NCI-H2227 treated with DMSO at 0.1 percent for 48 hours (cell line): ENCODE measurements around the gene SCN9A.
"Not testable (repeated sequence)": the region's sequence is repeated elsewhere in the genome, so short reads cannot be mapped to it uniquely, and the experiment has no call there.

Experiments used
- DNase-seq: peaks from one replicate; lab custom pipeline; 2025; lab: John Stamatoyannopoulos, UW

The SCN9A gene

DNA sequence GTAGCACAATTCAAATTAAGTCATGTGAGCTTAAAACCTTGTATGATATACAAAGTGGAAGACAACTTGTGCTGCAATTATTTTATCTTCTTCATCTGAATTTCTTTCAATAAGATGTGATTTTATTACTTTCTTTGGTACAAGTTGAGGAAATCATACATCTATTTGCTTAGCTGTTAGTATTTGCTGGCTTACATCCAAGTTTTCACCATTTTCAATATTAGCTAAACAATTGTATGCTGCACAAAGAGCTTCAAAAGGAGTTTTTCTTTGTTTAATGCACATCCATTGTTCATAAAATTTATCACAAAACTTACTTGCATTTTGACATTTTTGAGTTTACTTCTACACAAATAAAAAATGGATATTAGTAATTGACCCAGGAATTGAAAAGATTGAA is 40.9 kb downstream of the SCN9A start:
- DNase-seq, result no peak

DNA sequence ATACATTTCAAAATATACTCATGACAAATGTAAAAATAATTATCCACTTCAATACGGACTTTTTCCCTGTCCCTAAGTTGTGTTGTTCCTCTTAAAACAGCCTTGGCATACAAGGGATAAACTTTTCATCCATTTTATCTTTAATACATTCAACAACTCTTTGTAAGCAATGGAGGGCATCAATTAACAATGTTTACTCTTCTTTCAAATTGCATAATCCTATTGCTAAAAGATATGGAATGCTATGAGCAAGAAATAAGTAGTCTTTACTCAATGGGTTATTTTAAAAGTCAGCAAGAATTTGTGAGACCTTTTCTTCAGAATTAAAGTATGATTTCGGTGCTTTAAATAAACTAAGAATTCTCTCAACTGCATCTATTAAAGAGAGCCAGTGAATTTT is 41.9 kb downstream of the SCN9A start:
- DNase-seq, result no peak

DNA sequence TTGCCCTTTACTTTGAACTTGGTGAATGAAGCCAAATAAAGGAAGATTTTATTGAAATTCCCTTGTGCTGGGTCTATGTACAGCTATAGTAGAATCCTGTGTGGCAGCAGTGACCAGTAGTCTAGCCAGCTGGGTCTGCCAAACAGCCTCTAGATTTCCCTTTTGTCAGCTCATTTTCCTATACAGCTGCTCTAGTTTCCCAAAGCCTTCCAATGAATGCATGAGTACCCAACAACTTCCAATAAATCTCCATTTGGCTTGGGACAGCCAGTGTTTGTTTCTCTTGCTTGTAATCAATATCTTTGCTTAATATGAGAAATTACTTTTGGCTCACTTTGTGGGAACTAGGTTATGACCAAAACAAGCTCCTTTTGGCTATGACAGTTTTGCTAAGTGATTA is 43.6 kb downstream of the SCN9A start:
- DNase-seq, result no peak

DNA sequence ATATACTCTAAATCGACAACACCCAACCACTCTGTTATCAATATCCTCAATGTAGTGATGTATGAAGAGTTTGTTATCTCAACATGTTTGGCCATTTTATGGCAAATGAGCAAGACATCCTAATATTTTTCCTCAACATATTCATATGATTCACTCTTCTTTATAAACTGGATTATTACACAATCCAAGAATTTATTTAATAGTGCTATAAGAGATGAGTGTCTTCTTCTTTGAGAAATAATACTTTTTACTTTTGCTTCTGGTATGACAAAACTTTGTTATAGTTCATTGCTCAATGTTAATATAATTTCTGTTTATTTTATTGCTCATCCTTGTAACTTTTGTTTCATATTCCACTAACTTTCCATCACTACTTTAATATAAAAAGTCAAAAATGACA is 44.3 kb downstream of the SCN9A start:
- DNase-seq, result no peak

DNA sequence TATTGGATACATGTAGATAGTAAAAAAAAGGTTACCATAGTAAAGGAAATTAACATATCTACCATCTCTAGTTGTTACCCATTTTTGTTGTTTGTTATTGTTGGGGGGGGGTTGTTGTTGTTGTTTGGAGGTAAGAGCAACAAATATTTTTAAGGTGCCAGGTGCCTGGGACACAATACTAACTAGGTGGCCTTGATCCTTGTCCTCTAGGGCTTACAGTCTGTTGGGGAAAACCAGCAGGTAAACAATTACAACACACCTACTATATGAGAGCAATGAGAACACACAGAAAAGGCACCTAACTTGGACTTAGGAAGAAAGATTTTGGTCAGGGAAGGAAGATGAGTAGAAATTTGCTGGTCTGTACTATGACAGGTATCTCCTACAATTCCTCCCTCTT is 46.3 kb downstream of the SCN9A start:
- DNase-seq, result no peak

DNA sequence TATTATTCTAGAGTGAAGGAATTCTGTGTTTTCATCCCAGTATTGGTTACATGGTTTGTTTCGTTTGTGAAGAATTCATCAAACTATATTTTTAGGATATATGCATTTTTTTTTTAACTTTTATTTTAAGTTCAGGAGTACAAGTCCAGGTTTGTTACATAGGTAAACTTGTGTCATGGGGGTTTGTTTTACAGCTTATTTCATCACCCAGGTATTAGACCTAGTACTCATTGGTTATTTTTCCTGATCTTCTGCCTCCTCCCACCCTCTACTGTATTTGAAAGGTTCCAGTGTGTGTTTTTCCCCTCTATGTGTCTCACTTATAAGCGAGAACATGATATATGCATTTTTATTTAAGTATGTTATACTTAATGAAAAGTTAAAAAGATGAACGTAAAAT is 47.6 kb downstream of the SCN9A start:
- DNase-seq, result no peak

DNA sequence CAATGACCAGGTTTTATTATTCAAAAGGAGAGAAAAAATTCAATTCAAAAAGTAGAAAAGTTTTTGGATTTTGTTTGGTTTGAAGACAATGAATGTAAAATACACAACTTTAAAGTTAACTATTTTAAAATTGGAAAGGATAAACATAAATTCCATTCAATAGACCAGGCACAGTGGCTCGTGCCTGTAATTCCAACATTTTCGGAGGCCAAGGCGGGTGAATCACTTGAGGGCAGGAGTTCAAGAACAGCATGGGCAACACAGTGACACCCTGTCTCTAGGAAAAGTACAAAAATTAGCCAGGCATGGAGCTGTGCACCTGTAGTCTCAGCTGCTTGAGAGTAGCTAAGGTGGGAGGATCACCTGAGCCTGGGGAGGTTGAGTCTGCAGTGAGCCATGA is 54.7 kb downstream of the SCN9A start:
- no peak for DNase-seq

DNA sequence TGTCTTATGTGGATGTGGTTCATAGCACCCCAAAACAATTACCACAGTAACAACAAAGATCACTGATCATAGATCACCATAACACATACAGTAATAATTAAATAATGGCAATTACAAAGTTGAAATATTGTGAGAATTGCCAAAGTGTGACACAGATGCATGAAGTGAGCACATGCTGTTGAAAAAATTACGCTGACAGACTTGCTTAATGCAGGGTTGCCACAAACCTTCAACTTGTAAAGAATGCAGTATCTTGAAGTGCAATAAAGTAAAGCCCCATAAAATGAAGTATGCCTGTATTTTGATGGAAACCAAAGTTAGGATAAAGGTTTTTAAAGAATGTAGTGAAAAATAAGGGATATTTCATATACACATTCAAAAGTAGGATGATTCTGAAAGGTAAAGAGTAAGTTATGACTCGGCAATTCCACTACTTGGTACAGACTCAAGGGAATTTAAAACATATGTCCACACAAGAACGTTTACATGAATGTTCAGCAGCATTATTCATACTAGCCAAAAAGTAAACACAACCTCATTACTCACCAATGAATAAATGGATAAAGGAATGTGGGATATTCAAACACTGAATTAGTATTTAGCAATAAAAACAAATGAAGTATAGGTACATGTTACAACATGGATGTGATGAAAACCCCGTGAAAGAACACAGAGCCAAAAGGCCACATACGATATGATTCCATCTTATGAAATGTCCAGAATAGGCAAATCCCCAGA is 61.6 kb downstream of the SCN9A start:
- DNase-seq, result no peak

DNA sequence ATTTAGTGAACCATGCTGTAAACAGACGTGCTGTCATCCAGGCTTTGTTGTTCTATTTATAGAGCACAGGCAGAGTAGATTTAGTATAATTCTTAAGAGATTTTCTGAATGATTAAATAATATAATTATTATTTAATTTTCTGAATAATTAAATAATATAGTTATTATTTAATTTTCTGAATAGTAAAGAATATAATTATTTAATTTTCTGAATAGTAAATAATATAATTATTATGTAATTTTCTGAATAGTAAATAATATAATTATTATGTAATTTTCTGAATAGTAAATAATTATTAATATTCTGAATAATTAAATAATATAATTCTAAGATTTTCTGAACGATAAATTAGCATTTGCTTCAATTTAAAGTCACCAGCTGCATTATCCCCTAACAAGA is 62.9 kb downstream of the SCN9A start:
- not testable (repeated sequence) for DNase-seq

DNA sequence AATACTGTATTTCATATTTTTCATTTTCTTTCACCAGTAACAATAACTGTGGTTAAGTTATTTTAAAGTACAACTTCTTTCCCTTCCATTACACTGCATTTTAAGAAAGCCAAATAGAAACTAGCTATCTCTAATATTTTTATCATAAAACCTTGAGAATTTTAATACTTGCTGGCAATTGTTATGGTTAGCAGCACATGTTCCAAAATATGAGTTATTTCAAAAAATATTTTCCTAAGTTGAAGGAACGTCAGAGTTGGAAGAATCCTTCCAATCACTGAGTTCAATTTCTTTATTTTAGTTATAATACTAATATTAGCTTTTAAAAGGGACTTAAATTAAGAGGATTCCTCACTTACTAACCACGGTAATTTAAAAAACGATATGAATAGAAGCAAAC is 68.4 kb downstream of the SCN9A start:
- DNase-seq, result no peak

DNA sequence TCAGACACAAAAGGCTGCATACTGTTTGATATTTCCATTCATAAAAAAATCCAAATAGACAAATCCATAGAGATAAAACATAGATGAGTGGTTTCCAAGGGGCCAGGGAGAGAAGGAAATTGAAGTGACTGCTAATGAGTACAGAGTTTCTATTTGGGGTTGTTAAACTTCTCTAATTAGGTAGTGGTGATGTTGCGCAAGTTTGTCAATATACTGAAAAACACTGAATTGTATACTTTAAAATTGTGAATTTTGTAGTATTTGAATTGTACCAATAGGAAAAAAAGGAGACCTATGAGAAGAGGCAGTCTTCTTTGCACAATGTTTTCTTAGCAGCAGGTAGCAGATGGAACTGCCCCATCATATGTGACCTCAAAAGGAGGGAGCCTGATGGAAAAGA is 71.1 kb downstream of the SCN9A start:
- DNase-seq, result no peak

DNA sequence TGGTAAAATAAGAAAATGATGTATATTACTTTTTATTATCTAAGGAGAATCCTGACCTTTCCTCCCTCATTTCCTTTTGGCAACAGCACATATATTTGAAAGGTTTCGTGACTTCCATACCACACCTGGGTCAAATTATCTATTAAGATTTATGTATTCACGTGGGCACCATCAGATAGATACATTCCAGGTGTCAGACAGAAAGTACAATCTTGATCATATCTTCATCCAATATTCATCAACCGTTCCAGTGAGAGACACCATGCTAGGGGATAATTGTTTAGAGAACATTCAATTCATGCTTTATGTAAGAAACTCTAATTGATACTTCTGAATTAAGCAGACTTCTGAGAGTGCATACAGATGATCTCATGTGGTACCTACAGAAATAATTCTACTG is 73.7 kb downstream of the SCN9A start:
- DNase-seq, result no peak

DNA sequence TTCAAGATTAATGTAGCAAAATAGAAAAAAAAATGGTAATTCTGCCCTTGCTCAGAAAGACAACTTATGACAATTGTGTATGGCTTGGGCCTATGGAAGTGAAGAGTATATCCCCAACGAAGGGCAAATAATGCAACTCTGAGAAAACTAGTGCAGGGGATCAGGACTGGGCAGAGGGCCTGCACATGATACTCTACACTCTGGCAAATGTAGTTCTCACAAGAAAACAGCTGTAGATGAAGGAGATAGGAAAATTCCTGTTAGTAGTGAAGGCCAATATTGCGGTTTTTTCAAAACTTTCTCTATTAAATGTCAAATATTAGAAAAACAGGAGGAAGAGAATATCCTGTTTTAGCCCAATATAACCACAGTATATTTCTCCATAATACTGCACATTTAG is 77.8 kb downstream of the SCN9A start:
- DNase-seq, result no peak

DNA sequence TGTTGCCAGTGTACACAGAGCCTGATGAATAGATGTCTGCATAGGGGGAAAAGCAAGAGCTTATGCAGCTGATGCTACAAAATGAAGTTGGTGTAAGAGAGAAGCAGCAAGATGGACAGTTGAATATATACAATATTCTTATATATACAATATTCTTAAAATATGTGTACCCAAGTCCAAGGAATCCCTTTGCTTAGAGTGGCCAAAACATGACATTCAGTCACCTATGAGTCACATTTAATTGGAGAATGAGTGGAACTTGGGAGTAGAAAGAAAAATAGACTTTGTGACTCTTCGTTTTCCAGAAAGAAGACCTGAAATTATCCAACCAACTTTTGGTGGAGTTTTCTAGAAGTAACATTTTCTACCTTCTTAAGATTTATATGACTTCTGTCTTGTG is 81.8 kb downstream of the SCN9A start:
- no peak for DNase-seq

DNA sequence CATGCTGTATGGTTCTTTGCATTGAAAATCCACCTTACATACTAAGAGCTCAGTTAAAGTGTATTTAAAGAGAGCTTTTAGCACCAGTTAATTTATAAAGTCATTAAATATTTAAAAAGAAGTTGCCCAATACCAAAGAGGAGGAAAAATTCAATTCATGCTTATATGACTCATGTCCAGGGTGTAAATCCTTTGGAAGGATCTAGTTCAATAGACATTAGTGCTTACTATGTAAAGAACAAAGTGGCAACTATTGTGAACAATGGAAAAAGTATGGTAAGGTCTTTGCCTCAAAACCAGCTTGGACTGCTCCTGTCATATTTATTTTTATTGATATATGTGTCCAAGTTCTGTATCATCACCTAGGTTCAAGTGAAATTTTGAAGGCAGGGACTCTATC is 90.5 kb downstream of the SCN9A start:
- no peak for DNase-seq

DNA sequence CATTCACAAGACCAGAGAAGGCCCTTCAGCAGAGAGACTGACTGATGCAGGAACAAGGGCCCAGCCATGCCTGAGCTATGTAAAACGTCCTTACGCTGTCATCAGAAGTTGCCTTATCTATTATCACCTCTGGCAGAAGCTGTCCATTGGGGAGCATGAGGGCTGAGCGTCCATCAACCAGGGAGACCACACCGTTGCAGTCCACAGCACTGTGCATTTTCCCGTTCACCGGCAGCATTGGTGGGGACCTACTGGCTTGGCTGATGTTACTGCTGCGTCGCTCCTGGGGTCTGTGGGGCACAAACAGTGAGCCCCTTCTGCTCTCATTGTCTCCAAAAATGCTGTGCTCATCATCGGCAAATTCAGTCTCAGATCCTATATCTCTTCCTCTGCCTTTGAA is 91.4 kb downstream of the SCN9A start:
- no peak for DNase-seq

DNA sequence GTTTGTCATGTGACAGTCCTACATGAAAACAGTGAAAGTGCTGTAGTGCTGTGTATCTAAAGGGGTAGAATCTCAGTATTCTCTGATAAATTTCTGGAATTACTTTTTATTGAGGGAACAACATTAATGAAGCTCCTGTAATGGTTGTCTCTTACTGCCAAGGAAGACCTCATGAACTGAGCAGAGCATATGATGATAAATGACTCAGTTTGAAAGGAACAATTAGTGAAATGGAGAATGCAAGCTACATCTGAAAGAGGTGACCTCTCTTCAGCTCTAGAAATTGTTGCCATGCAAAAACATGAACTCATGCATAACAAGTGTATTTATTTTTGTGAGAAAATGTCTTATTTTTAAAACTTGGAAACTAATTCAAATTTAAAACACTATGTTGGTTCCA is 93.6 kb downstream of the SCN9A start:
- DNase-seq, result no peak

DNA sequence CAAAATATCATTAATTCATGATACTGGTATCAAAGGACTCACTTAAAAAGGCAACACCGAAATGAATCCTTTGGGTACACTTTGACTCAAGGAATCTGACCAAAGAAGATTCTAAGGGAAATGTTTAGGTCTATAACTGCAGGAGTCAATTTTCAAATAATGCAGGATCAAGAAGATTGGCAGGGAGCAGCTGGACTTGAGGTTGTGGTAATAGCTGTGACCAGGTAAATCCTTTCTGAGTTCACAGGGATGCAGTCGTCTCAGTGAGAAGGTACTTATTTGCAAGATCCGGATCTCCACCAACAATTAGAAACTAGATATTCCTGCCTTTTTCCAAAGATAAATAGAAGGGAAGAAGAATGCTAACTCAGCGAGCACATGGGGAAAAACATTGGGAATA is 96.9 kb downstream of the SCN9A start:
- no peak for DNase-seq

DNA sequence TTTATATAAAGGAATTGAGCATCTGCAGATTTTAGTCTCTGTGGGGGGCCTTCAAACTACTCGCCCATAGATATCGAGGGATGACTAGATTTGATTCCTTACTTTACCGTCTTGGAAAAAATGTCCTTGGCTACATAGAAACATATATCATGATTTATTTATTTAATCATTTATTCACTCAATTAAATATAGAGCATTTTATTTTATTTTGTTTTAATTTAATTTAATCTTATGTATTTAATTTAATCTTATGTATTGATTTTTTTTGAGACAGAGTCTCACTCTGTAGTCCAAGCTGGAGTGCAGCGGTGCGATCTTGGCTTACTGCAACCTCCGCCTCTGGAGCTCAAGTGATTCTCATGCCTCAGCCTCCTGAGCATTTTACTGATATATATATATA is 105.4 kb downstream of the SCN9A start:
- DNase-seq, result no peak

DNA sequence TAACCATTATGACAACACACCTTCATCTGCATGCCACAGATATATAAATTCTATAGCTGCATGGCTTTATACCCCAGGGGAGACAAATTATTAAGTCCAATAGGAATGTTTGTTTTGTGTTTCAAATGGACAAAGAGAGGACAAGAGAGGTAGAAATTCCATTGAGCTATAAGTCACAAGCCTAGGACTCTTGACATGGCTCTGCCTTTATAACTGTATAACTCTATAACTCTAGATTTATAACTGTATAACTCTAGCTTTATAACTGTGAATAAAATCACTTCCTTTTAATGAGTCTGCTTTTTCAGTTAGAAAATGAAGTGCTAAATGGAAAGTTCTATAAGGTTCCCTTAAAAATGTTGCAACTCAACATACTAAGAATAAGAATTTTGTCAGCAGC is 106.4 kb downstream of the SCN9A start:
- no peak for DNase-seq

DNA sequence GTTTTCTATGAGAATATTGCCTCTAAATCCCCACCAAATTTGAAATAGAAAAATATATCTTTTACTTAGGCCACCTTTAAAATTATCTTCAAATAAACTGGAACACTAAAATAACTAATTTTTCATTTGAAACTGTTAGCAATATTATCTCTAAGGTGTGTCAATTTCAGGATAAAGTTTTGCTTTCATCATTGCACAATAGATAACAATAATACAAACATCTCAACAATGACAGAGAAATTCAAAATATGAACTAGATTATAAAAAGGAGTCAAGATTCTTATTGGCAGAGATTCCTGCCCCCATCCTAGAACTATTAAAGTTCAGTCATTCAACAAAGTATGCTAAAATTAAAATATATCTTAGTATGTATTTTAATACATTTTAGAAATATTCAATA is 117.9 kb downstream of the SCN9A start:
- no peak for DNase-seq

DNA sequence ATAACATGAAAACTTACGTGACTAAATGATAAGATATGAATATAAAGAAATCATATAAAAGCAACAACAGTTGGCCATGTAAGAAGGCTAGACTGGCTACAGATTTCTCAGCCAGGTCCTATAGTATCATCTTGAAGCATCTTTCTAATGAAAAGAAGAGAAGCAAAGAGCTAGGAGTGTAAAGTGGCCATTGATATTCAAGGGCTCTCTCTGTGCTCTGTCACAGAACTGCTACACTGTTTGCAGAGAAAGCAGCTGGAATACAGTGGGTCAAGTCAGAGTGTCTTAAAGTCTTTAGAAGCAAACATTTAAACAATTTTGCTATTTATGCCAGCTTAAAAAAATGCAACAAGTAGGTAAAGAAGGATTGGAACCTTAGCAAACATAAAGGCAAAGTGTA is 118.8 kb downstream of the SCN9A start:
- DNase-seq, result no peak

DNA sequence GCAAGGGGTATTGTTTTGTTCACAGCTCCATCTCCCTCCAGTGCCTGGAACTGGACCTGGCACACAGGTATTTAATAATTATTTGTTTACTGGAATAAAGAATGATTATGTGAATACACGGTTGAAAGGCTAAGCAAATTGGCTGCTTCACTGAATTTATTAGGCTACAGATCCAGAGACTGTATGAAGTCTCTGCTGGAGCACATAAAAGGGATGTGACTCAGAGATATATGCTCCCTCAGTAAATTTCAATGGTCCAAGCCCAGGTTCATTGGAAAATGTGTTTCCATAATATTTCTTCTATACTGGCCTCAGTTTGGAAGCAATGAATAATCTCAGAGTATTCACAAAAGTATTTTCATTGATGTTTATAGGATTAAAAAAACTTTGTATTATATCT is 126.4 kb downstream of the SCN9A start:
- DNase-seq, result no peak

DNA sequence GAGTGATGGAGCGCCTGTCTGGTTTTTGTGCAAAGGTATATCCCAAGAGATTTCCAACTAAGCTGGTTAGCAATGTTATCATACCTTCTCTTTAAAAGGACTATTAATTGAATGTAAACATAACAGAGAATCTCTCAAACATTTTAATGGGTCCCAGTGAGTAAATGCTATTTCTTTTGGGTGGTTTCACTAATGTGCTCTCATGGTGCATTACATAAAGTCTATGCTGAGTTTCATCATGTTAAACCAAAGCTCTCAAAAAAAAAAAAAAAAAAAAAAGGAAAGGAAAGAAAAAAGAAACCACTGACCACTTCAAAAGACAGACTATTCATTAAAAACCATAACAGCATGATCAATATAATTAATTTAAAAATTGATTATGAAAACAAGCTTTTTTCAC is 128.8 kb downstream of the SCN9A start:
- no peak for DNase-seq

DNA sequence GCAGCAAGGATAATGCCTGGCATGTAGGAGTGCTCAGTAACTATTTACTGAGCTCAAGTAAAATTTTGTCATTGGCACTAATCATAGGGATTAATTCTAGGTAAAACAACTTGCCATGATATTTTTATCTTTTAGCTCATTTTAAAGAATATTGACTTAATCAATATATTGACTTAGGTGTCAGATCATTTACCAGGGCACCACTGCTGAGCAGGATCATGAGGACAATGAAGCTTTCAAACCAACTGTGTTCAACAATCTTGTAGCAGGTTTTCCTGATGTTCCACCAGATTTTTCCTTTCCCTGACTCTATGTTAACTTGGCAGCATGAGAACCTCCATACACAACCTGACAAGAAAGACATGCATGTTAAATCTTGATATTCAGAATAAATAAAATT is 133.4 kb downstream of the SCN9A start:
- no peak for DNase-seq
